Panc1 (cell line): Measurements from ENCODE around the gene MRM1. TPM values are rescaled to one million over a fixed set of nuclear protein-coding genes. Genes with fewer than 3 reads are reported as not detected.

Experiments
- ATAC-seq: fragments of 200-7000 bp; cut with Tn5 transposase; 2 replicates; pipeline ENCODE4 v1.9.1; 2020; ENCODE audit warnings: mild to moderate bottlenecking, moderate library complexity
- BruUV-seq: library from RNA; stranded (reverse); fragments of 400-500 nt; replicated peaks from 2 replicates; lab custom pipeline; 2021; lab: Mats Ljungman, UMichigan
- CTCF ChIA-PET: fragments of 300-600 bp; sonication (Branson Sonifier 250); formaldehyde crosslinking; loops from one replicate; lab custom pipeline; 2022; ENCODE audit warnings: antibody characterized with exemption; lab: Charles Lee
- POLR2A ChIA-PET: fragments of 300-600 bp; sonication (Branson Sonifier 250); formaldehyde crosslinking; loops from one replicate; lab custom pipeline; 2022; ENCODE audit warnings: antibody characterized with exemption; lab: Charles Lee
- DNase-seq: peaks from one replicate; pipeline ENCODE4 v3.0.0-alpha.2; 2010; ENCODE audit warnings: low read depth, low spot score
- H3K27ac ChIP-seq: 2 replicates; pipeline ENCODE4 v1.5.1; 2011; ENCODE audit warnings: mild to moderate bottlenecking, low read length, inconsistent platforms
- H3K27me3 ChIP-seq: fragments of 200-500 bp; sonication (Bioruptor generic); 2 replicates; pipeline ENCODE4 v1.6.0; 2014; ENCODE audit warnings: low read length, inconsistent platforms; ENCODE audit not compliant: control insufficient read depth, insufficient read depth
- H3K36me3 ChIP-seq: fragments of 200-500 bp; sonication (Bioruptor generic); 2 replicates; pipeline ENCODE4 v1.5.1; 2014; ENCODE audit warnings: inconsistent platforms, mild to moderate bottlenecking, low read length, moderate library complexity; ENCODE audit not compliant: control insufficient read depth, insufficient read depth
- H3K4me1 ChIP-seq: 2 replicates; pipeline ENCODE4 v1.5.1; 2011; ENCODE audit warnings: inconsistent platforms, mild to moderate bottlenecking, low read length, moderate library complexity; ENCODE audit not compliant: control insufficient read depth, insufficient read depth
- H3K4me3 ChIP-seq, 2 experiments: 2 replicates each; pipeline ENCODE4 v1.5.1; 2011 to 2012; ENCODE audit warnings: low read depth in 2 of 2, low read length in 2 of 2, mild to moderate bottlenecking in 2 of 2, inconsistent platforms in 1 of 2, moderate library complexity in 1 of 2
- H3K9me3 ChIP-seq: fragments of 200-500 bp; sonication (Bioruptor generic); 2 replicates; pipeline ENCODE4 v1.5.1; 2014; ENCODE audit warnings: low read depth, mild to moderate bottlenecking, inconsistent platforms, low read length, moderate library complexity; ENCODE audit not compliant: control insufficient read depth, insufficient read depth
- POLR2AphosphoS5 ChIP-seq: IDR thresholded peaks from 2 replicates; pipeline ENCODE4 v1.6.1; 2012; ENCODE audit warnings: mild to moderate bottlenecking, low read depth, low read length, moderate library complexity
- SIN3A ChIP-seq: IDR thresholded peaks from 2 replicates; pipeline ENCODE4 v1.6.1; 2012; ENCODE audit warnings: low read depth, mild to moderate bottlenecking, low read length, moderate library complexity, borderline replicate concordance; ENCODE audit not compliant: insufficient read depth
- TCF7L2 ChIP-seq: IDR thresholded peaks from 2 replicates; pipeline ENCODE4 v1.6.1; 2011; ENCODE audit warnings: mild to moderate bottlenecking, low read depth, low read length, inconsistent platforms
- in situ Hi-C: cut with HindIII; loops from 2 replicates; pipeline ENCODE4 v1.10.0; 2016; ENCODE audit warnings: low sequenced_read_pairs, low pct_unique_long_range_greater_than_20kb
- intact Hi-C: fragments of 100-400 bp; cut with micrococcal nuclease; formaldehyde crosslinking; loops from one replicate; pipeline ENCODE4 v1.10.0; 2022; ENCODE audit not compliant: unreplicated experiment
- total RNA-seq: library from RNA; stranded (reverse); gene quantifications from one replicate; pipeline ENCODE4 v1.2.1, GENCODE V29; 2021; ENCODE audit not compliant: unreplicated experiment
- TF ChIP-seq, protein P1 (sequence below), 2 experiments: IDR thresholded peaks; 2 replicates each; pipeline ENCODE4 v1.6.1; 2011 to 2012; ENCODE audit warnings: low read depth in 2 of 2, control low read depth in 1 of 2, low read length in 1 of 2, mild to moderate bottlenecking in 1 of 2, moderate library complexity in 1 of 2; ENCODE audit not compliant: insufficient read depth in 1 of 2
- TF ChIP-seq, protein P2 (sequence below): fragments of 450-650 bp; IDR thresholded peaks from 2 replicates; pipeline ENCODE4 v1.5.1; 2017; ENCODE audit warnings: mild to moderate bottlenecking

MRM1 gene
- total RNA-seq, 1 experiment from 2014 or later = 7.8 TPM

DNA sequence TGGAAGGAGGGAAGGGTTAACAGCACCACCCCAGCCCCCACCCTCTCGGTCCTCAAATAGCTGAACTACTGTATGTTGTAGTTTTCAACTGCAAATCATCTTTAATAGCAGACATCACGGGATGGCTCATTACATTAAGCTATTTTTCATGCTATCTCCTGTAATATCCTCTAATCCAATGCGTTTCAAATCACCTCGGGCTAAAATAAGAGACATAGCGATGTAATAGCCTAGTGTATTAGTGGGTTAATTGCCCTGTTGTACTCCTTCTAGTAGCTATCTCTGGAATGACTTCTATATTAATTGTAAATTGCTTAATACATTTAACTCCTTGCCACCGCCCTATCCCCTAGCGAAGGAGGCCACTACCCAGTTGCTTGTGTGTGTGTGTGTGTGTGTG, 54.3 kb downstream of the MRM1 start:
- H3K36me3 ChIP-seq = no peaks in the 10 kb centered on the region
- H3K4me1 ChIP-seq = no peaks in the 10 kb centered on the region
- H3K4me3 ChIP-seq = no peak overlapping the region
- ChIA-PET POLR2A (interaction anchor here (0.5 to 0.9 kb wide), 3 partner anchors 9 to 347 kb away, joined by 4 to 15 read pairs (median 4); no protein-coding TSS in a partner anchor), CTCF (interaction anchor here (0.6 kb wide), 1 partner anchor 19 kb away, joined by 3 read pairs; no protein-coding TSS in a partner anchor)
- DNase-seq = no peak
- intact Hi-C loops = no loop called here
- TF ChIP-seq, protein P1, sequence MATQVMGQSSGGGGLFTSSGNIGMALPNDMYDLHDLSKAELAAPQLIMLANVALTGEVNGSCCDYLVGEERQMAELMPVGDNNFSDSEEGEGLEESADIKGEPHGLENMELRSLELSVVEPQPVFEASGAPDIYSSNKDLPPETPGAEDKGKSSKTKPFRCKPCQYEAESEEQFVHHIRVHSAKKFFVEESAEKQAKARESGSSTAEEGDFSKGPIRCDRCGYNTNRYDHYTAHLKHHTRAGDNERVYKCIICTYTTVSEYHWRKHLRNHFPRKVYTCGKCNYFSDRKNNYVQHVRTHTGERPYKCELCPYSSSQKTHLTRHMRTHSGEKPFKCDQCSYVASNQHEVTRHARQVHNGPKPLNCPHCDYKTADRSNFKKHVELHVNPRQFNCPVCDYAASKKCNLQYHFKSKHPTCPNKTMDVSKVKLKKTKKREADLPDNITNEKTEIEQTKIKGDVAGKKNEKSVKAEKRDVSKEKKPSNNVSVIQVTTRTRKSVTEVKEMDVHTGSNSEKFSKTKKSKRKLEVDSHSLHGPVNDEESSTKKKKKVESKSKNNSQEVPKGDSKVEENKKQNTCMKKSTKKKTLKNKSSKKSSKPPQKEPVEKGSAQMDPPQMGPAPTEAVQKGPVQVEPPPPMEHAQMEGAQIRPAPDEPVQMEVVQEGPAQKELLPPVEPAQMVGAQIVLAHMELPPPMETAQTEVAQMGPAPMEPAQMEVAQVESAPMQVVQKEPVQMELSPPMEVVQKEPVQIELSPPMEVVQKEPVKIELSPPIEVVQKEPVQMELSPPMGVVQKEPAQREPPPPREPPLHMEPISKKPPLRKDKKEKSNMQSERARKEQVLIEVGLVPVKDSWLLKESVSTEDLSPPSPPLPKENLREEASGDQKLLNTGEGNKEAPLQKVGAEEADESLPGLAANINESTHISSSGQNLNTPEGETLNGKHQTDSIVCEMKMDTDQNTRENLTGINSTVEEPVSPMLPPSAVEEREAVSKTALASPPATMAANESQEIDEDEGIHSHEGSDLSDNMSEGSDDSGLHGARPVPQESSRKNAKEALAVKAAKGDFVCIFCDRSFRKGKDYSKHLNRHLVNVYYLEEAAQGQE (IDR thresholded peaks at IDR 0.05; ENCODE audit: insufficient read depth in 1 of 2, low read depth in 2 of 2, low read length in 1 of 2) = no peak
- no peak for TF ChIP-seq SIN3A
- TF ChIP-seq TCF7L2 = no peak
- no peak for TF ChIP-seq POLR2AphosphoS5
- TF ChIP-seq, protein P2, sequence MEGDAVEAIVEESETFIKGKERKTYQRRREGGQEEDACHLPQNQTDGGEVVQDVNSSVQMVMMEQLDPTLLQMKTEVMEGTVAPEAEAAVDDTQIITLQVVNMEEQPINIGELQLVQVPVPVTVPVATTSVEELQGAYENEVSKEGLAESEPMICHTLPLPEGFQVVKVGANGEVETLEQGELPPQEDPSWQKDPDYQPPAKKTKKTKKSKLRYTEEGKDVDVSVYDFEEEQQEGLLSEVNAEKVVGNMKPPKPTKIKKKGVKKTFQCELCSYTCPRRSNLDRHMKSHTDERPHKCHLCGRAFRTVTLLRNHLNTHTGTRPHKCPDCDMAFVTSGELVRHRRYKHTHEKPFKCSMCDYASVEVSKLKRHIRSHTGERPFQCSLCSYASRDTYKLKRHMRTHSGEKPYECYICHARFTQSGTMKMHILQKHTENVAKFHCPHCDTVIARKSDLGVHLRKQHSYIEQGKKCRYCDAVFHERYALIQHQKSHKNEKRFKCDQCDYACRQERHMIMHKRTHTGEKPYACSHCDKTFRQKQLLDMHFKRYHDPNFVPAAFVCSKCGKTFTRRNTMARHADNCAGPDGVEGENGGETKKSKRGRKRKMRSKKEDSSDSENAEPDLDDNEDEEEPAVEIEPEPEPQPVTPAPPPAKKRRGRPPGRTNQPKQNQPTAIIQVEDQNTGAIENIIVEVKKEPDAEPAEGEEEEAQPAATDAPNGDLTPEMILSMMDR = no peak
- H3K9me3 ChIP-seq = no peaks in the 10 kb centered on the region
- no peak for ATAC-seq
- in situ Hi-C loops = no loop called here
- no peaks in the 10 kb centered on the region for H3K27me3 ChIP-seq
- no peak overlapping the region for H3K27ac ChIP-seq
- BruUV-seq = no TSS peak

GRCh38 chr17:36657390-36657762, 56.0 kb downstream of the MRM1 start:
- H3K27me3 ChIP-seq = no peaks in the 10 kb centered on the region
- H3K27ac ChIP-seq = no peak overlapping the region
- intact Hi-C loops = no loop called here
- no peaks in the 10 kb centered on the region for H3K9me3 ChIP-seq
- CTCF ChIA-PET = no interaction called here
- ATAC-seq = no peak
- POLR2A ChIA-PET = no interaction called here
- no peaks in the 10 kb centered on the region for H3K36me3 ChIP-seq
- DNase-seq = no peak
- in situ Hi-C loops = no loop called here
- TF ChIP-seq TCF7L2 (no peak), POLR2AphosphoS5 (no peak), SIN3A (no peak)
- TF ChIP-seq, protein P1 (IDR thresholded peaks at IDR 0.05; ENCODE audit: insufficient read depth in 1 of 2, low read depth in 2 of 2, low read length in 1 of 2) = no peak
- TF ChIP-seq, protein P2 = no peak
- BruUV-seq = no TSS peak
- H3K4me3 ChIP-seq = peak overlapping the region in 1 of 2 experiments; percentile 8; a peak in 1 of 4 replicates
- no peaks in the 10 kb centered on the region for H3K4me1 ChIP-seq
